Naive B cell (primary cell): Measurements from ENCODE around the gene PHF12. TPM values are rescaled to one million over a fixed set of nuclear protein-coding genes. Genes with fewer than 3 reads are reported as not detected.
A peak's percentile ranks its signal among the peaks of the same experiment; 100 is the strongest.

ENCODE experiments used
- ATAC-seq, 2 donors: fragments of 150-1000 bp; cut with Tn5 transposase; 2 replicates each; pipeline ENCODE4 v1.10.0; 2021; ENCODE audit warnings: low read depth in 2 of 2, mild to moderate bottlenecking in 2 of 2, moderate library complexity in 2 of 2
- DNase-seq: peaks from one replicate; pipeline ENCODE4 v3.0.0; 2022
- H3K27ac Mint-ChIP-seq, 6 donors: one replicate each; pipeline ENCODE4 v1.8.0; 2020 to 2022; ENCODE audit warnings: mild to moderate bottlenecking in 6 of 6, mixed read lengths in 6 of 6, moderate library complexity in 5 of 6, inconsistent platforms in 2 of 6
- H3K27me3 Mint-ChIP-seq, 3 donors: one replicate each; pipeline ENCODE4 v1.8.0; 2021 to 2022; ENCODE audit warnings: mixed read lengths in 3 of 3, mild to moderate bottlenecking in 1 of 3
- H3K36me3 Mint-ChIP-seq, 2 donors: one replicate each; pipeline ENCODE4 v1.8.0; 2020 to 2022; ENCODE audit warnings: mixed read lengths in 2 of 2, inconsistent platforms in 1 of 2, mild to moderate bottlenecking in 1 of 2
- H3K4me1 Mint-ChIP-seq, 3 donors: one replicate each; pipeline ENCODE4 v1.8.0; 2020 to 2022; ENCODE audit warnings: mixed read lengths in 3 of 3, inconsistent platforms in 1 of 3, mild to moderate bottlenecking in 1 of 3, moderate library complexity in 1 of 3
- H3K4me3 Mint-ChIP-seq, 8 donors: one replicate each; pipeline ENCODE4 v1.8.0; 2020 to 2022; ENCODE audit warnings: mild to moderate bottlenecking in 8 of 8, mixed read lengths in 8 of 8, moderate library complexity in 8 of 8, inconsistent platforms in 2 of 8
- H3K9me3 Mint-ChIP-seq, 7 donors: one replicate each; pipeline ENCODE4 v1.8.0; 2020 to 2022; ENCODE audit warnings: mixed read lengths in 7 of 7, mild to moderate bottlenecking in 5 of 7, inconsistent platforms in 2 of 7, moderate library complexity in 1 of 7
- polyA plus RNA-seq, 6 donors: library from polyadenylated mRNA; unstranded; fragments of 300-500 nt; fragmentation: Illumina TruSeq; gene quantifications; one replicate each; pipeline ENCODE4 v1.2.3, GENCODE V29; 2021; ENCODE audit warnings: low read depth in 6 of 6

PHF12 gene
- polyA plus RNA-seq, 6 donors from 2014 or later = 0.71 to 11.8 (median 5.5) TPM

DNA sequence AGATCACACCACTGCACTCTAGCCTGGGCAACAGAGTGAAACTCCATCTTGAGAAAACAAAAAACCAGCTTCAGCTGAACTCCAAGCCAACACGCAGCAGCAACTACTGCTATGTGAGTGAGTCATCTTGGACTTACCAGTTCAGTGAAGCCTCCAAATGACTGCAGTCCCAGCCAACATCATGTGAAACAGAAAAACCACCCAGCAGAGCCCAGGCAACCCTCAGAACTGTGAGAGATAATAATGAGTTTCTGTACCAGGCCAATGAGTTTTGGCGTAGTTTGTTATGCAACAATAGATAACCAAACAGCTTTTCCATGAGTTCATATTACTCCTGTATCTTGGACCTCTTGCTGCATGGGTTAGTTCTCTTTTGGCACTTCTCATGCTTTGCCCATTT is 23.3 kb downstream of the PHF12 start:
- Mint-ChIP-seq H3K36me3 (peaks cover 0 to 12% of the 10 kb centered on the region in 2 donors), H3K9me3 (no peaks in the 10 kb centered on the region), H3K4me1 (peaks cover 34 to 62% (median 35%) of the 10 kb centered on the region in 3 donors), H3K27ac (peak overlapping the region in 3 of 6 donors; percentile 13 to 78 (median 54)), H3K27me3 (no peaks in the 10 kb centered on the region), H3K4me3 (no peak overlapping the region)
- ATAC-seq (no peak), DNase-seq (no peak)

GRCh38 chr17:28926786-28927185 is 24.5 kb downstream of the PHF12 start:
- peaks cover 1 to 12% of the 10 kb centered on the region in 2 donors for H3K36me3 Mint-ChIP-seq
- no peaks in the 10 kb centered on the region for H3K9me3 Mint-ChIP-seq

DNA sequence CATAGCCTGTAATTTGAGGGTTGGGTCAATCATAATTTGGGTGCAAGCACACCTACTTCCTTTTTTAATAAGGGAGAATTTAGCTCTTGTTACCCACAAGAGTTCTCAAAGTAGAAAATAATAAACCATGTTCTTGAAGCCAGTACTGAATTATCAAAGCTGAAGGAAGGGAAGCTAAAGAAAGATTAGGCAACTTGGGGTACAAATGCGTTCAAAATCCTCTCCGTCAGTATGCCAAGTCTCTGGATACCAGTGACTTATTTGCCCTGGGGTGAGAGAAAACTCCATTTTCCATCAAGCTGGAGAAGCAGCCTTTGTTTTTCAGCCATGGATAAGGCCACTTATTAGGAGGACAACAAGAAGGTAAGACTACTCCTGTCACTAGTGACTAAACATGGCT is 25.0 kb downstream of the PHF12 start:
- H3K27ac Mint-ChIP-seq = peak overlapping the region; percentile 76 to 94 (median 90)
- peak overlapping the region in 5 of 8 donors; percentile 17 to 65 (median 48) for H3K4me3 Mint-ChIP-seq
- no peak for ATAC-seq
- H3K36me3 Mint-ChIP-seq = peaks cover 5 to 16% of the 10 kb centered on the region in 2 donors
- DNase-seq = no peak
- peaks cover 34 to 54% (median 35%) of the 10 kb centered on the region in 3 donors for H3K4me1 Mint-ChIP-seq
- H3K9me3 Mint-ChIP-seq = no peaks in the 10 kb centered on the region
- H3K27me3 Mint-ChIP-seq = no peaks in the 10 kb centered on the region

More at GRCh38 chr17:28926786-28927185, 24.5 kb downstream of the PHF12 start:
- ATAC-seq (no peak), DNase-seq (no peak)
- Mint-ChIP-seq H3K27ac (peak overlapping the region; percentile 76 to 94 (median 90)), H3K27me3 (no peaks in the 10 kb centered on the region), H3K4me1 (peaks cover 34 to 58% (median 35%) of the 10 kb centered on the region in 3 donors), H3K4me3 (peak overlapping the region in 2 of 8 donors; percentile 57 to 61)

DNA sequence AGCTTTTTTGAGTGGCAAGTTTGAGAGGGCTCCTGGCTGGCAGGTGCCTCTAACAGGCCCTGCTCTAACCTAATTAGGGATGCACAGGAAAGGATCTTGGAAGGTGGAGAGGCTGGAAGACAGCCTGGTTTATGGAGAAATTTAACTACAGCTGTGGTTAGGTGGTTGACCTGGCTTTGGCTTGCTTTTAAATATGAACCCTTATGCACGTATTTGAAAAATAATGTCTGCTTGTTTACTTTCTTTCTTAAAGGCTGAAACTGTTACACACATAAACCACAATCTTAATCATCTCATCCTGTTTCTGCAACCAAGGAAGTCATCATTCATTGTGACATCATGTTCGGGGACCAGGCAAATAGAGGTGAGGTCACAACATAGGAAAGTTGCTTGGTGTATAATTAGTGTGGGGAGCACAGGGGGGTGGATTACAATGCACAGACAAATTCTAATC is 25.4 kb downstream of the PHF12 start:
- peak overlapping the region; percentile 76 to 94 (median 90) for H3K27ac Mint-ChIP-seq

GRCh38 chr17:28920201-28920600 is 31.1 kb downstream of the PHF12 start:
- Mint-ChIP-seq H3K4me3 (no peak overlapping the region), H3K27ac (peak overlapping the region in 3 of 6 donors; percentile 0 to 72 (median 71)), H3K4me1 (peaks cover 3 to 10% (median 3%) of the 10 kb centered on the region in 3 donors), H3K36me3 (peaks cover 23 to 29% of the 10 kb centered on the region in 2 donors), H3K9me3 (no peaks in the 10 kb centered on the region), H3K27me3 (no peaks in the 10 kb centered on the region)
- ATAC-seq (no peak), DNase-seq (no peak)

More for the DNA sequence above, 25.4 kb downstream of the PHF12 start:
- Mint-ChIP-seq H3K4me1 (peaks cover 34 to 54% (median 35%) of the 10 kb centered on the region in 3 donors), H3K27me3 (no peaks in the 10 kb centered on the region), H3K9me3 (no peaks in the 10 kb centered on the region), H3K4me3 (peak overlapping the region in 5 of 8 donors; percentile 17 to 65 (median 42)), H3K36me3 (peaks cover 7 to 17% of the 10 kb centered on the region in 2 donors)
- DNase-seq (peak; percentile 49), ATAC-seq (peak; percentile 92 to 93)

DNA sequence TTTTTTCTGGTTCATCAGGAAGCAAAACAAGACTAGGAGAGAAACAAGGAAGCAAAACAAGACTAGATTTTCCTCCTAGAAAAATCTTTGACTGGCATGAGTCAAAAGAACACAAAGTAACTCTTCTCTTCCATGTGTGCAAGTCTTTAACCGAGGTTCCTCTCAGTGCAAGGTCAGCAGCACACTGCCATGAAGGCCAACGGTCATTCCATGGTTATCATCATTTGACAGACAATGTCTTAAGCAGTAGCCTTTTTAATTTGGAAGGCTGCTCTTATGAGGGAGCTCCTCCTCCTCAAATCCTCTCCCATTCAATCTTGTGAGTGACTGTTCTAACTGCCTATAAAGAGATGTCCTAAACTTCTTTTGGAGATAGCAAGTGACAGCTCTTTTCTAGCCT is 33.0 kb downstream of the PHF12 start:
- Mint-ChIP-seq H3K4me1 (peaks cover 0 to 1% (median 0%) of the 10 kb centered on the region in 3 donors), H3K27ac (peak overlapping the region in 2 of 6 donors; percentile 33 to 78), H3K4me3 (no peak overlapping the region), H3K36me3 (peaks cover 25 to 29% of the 10 kb centered on the region in 2 donors), H3K27me3 (no peaks in the 10 kb centered on the region), H3K9me3 (no peaks in the 10 kb centered on the region)
- no peak for ATAC-seq
- no peak for DNase-seq

DNA sequence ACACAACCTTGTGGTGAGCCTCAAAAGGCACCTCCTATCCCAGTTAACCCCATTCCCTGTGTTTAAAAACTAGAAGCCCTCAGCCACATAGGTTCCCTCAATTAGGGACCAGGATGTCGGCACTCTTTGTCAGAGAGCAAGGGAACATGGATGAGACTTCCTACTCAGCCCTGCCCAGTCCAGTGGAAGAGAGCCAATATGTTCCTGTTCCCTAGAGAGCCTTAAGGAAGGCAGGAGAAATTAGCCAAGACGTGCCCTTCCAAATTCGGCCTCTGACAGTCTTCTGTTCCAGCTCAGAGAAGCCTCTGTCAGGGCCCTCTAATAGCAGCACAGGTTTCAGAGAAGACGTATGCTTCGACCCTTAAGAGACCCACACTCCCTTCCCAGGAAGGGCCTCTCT is 33.9 kb downstream of the PHF12 start:
- Mint-ChIP-seq H3K9me3 (no peaks in the 10 kb centered on the region), H3K4me3 (no peak overlapping the region), H3K4me1 (no peaks in the 10 kb centered on the region), H3K36me3 (peaks cover 24 to 29% of the 10 kb centered on the region in 2 donors), H3K27ac (peak overlapping the region in 1 of 6 donors; percentile 44), H3K27me3 (no peaks in the 10 kb centered on the region)
- no peak for ATAC-seq
- DNase-seq = no peak

- Mint-ChIP-seq H3K36me3 (peaks cover 24 to 29% of the 10 kb centered on the region in 2 donors), H3K4me1 (no peaks in the 10 kb centered on the region), H3K9me3 (no peaks in the 10 kb centered on the region), H3K4me3 (no peak overlapping the region), H3K27me3 (no peaks in the 10 kb centered on the region), H3K27ac (peak overlapping the region in 1 of 6 donors; percentile 36)
- DNase-seq (no peak), ATAC-seq (no peak)
Measured at GRCh38 chr17:28917029-28917428, 34.3 kb downstream of the PHF12 start.

DNA sequence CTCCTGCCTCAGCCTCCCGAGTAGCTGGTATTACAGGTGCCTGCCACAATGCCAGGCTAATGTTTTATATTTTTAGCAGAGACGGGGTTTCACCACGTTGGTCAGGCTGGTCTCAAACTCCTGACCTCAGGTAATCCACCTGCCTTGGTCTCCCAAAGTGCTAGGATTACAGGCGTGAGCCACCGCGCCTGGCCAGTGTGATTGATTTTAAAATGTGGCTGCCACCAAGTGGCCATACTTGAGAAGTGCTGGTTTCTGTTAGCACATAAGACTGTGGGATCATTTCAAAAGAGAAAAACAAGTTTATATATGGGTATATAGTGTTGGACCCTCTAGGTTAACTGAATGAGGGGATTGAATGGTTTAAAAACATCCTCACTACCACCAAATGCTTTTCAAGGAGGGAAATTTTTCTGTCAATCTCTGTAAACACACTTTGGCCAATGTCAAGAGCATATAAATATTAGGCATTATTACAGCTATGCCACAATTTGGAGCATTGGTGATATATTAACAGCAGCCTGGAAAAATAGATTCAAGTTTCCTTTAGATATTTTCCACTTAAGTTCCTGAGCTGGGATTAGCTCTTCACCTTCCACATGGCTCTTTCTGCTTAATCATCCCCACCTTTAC is 34.9 kb downstream of the PHF12 start:
- Mint-ChIP-seq H3K36me3 (peaks cover 20 to 24% of the 10 kb centered on the region in 2 donors), H3K9me3 (no peaks in the 10 kb centered on the region), H3K27me3 (no peaks in the 10 kb centered on the region), H3K4me3 (peak overlapping the region in 1 of 8 donors; percentile 52), H3K4me1 (no peaks in the 10 kb centered on the region), H3K27ac (peak overlapping the region in 4 of 6 donors; percentile 31 to 88 (median 52))
- DNase-seq (peak; percentile 40), ATAC-seq (peak; percentile 64 to 74)

DNA sequence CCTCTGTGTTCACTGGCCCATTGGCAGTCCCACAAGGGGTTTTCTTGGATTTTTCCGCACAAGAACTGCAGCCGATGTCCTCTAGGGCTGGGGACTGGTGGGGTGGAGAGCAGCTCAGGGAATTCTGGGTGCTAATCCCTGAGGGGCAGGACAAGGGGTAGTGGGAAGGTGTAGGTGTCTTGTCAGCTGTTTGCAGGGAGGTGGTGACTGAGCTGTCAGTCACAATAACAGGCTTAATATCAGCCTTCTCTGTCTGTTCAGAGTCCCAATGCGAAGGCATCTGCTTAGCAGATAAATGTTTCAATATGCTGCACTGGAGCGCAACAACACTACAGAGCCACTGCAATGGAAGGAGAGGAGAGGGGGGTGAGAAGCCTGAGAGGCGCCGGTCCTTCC is 38.4 kb downstream of the PHF12 start:
- no peak overlapping the region for H3K4me3 Mint-ChIP-seq
- peak overlapping the region in 1 of 6 donors; percentile 38 for H3K27ac Mint-ChIP-seq
- DNase-seq (no peak), ATAC-seq (no peak)
- peaks cover 10 to 15% of the 10 kb centered on the region in 2 donors for H3K36me3 Mint-ChIP-seq
- H3K4me1 Mint-ChIP-seq = no peaks in the 10 kb centered on the region
- no peaks in the 10 kb centered on the region for H3K27me3 Mint-ChIP-seq
- no peaks in the 10 kb centered on the region for H3K9me3 Mint-ChIP-seq

- no peaks in the 10 kb centered on the region for H3K9me3 Mint-ChIP-seq
- H3K27ac Mint-ChIP-seq = no peak overlapping the region
Measured at GRCh38 chr17:28912281-28912937, 38.9 kb downstream of the PHF12 start.

DNA sequence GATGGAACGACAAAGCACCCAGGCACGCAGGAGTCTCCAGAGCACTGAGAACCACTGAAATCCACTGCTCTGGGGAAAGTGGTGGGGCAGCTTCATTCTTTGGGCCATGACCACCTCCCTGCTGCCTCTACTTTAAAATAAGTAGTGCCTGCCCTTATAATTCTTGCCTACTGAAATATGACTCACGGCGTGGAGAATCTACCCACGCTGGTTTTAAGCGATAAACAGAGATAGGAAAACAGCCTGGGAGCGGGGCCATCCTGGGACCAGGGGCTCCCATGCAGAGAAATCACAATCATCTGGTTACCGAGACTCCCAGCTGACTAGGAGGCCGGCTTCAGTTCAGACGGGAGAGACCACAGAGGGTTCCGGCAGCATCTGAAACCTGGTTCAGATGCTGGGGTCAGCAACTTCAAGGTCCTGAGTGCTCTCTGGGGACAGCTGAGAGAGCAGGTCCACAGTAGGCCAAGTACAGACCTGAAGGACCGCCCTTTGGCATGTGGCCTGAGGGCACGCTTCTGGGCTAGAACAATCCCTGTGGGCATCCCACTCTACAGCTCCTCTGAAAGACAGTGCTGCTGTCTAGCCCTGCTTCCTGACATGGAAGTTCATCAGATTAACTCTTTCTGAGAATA is 39.8 kb downstream of the PHF12 start:
- Mint-ChIP-seq H3K4me3 (no peak overlapping the region), H3K4me1 (no peaks in the 10 kb centered on the region), H3K27me3 (no peaks in the 10 kb centered on the region), H3K9me3 (no peaks in the 10 kb centered on the region), H3K27ac (peak overlapping the region in 1 of 6 donors; percentile 33), H3K36me3 (peaks cover 13 to 18% of the 10 kb centered on the region in 2 donors)
- DNase-seq (no peak), ATAC-seq (no peak)

More at GRCh38 chr17:28912281-28912937, 38.9 kb downstream of the PHF12 start:
- Mint-ChIP-seq H3K27me3 (no peaks in the 10 kb centered on the region), H3K4me1 (no peaks in the 10 kb centered on the region), H3K36me3 (peaks cover 15% of the 10 kb centered on the region in 2 donors), H3K4me3 (no peak overlapping the region)
- no peak for ATAC-seq
- no peak for DNase-seq

DNA sequence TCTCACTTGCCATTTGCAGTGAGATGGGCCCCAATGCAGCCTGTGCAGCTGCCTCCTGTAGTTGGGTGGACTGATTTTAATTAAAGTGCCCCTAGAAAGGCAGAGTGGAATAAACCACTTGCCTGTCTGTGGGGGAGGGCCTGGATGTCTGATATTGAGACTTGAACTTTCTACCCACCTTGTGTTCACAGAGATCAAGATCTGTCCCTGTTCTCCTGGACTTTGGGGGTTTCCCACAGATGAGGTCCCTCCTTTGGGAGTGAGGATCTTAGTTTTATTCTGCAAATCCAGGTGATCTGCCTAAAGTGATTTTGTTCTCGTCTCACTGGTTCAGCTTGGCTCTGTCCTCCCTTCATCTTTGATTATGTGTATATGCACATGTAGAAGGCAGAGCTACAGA is 40.8 kb downstream of the PHF12 start:
- DNase-seq (no peak), ATAC-seq (no peak)
- Mint-ChIP-seq H3K9me3 (no peaks in the 10 kb centered on the region), H3K27me3 (no peaks in the 10 kb centered on the region), H3K27ac (no peak overlapping the region), H3K4me3 (no peak overlapping the region), H3K4me1 (no peaks in the 10 kb centered on the region), H3K36me3 (peaks cover 9 to 18% of the 10 kb centered on the region in 2 donors)
